Psoas muscle (tissue), 8 donors: Measurements from ENCODE around the gene TIMM21. TPM values are rescaled to one million over a fixed set of nuclear protein-coding genes. Genes with fewer than 3 reads are reported as not detected.
A peak's percentile ranks its signal among the peaks of the same experiment; 100 is the strongest.

ENCODE experiments used
- ATAC-seq, 4 donors: fragments of 200-7000 bp; cut with Tn5 transposase; one replicate each; pipeline ENCODE4 v1.9.1; 2020; ENCODE audit warnings: moderate library complexity in 3 of 4, mild to moderate bottlenecking in 2 of 4
- DNase-seq, 2 donors: peaks; one replicate each; pipeline ENCODE4 v3.0.0-alpha.2; 2020
- H3K27ac ChIP-seq: fragments of 200-600 bp; one replicate; pipeline ENCODE4 v1.8.0; 2022
- H3K27me3 ChIP-seq, 3 donors: fragments of 200-600 bp in 1 of 3; one replicate each; pipeline versions ENCODE4 v1.6.1 to v1.8.0; 2013 to 2022; ENCODE audit warnings: low read length in 2 of 3, mild to moderate bottlenecking in 2 of 3, moderate library complexity in 1 of 3; ENCODE audit not compliant: insufficient read depth in 3 of 3
- H3K36me3 ChIP-seq, 2 donors: fragments of 200-600 bp in 1 of 2; one replicate each; pipeline versions ENCODE4 v1.6.1 to v1.8.0; 2013 to 2022; ENCODE audit warnings: low read depth in 1 of 2, mild to moderate bottlenecking in 1 of 2, moderate library complexity in 1 of 2; ENCODE audit not compliant: insufficient read depth in 1 of 2
- H3K4me1 ChIP-seq: fragments of 200-600 bp; one replicate; pipeline ENCODE4 v1.8.0; 2022
- H3K4me3 ChIP-seq: fragments of 200-600 bp; one replicate; pipeline ENCODE4 v1.8.0; 2022; ENCODE audit warnings: mild to moderate bottlenecking
- H3K9me3 ChIP-seq: fragments of 200-600 bp; one replicate; pipeline ENCODE4 v1.8.0; 2022
- WGBS, 3 donors: extraction: QIAGEN DNeasy Blood & Tissue Kit; methylation state at CpG; one replicate each; pipeline versions ENCODE4 v1.1.6 to v1.1.7; 2013; 5-methylcytosine and 5-hydroxymethylcytosine counted together
- intact Hi-C, 2 donors: fragments of 100-400 bp; cut with DNase I; formaldehyde crosslinking; loops; one replicate each; pipeline versions ENCODE4 v1.11.0 to v1.14.2; 2022
- polyA plus RNA-seq, 3 donors: library from polyadenylated mRNA; stranded (reverse); fragments of 200-250 nt; gene quantifications; one replicate each; pipeline ENCODE4 v1.2.3, GENCODE V29; 2013
- total RNA-seq, 4 donors: library from RNA; stranded (reverse); fragmentation: NEBNext Ultra II Directional in 2 of 4; extraction: Animal tissue kit (Norgen Biotek cat#: 25700) in 2 of 4; gene quantifications; one replicate each; pipeline versions ENCODE4 v1.2.1 to v1.2.4, GENCODE V29; 2021 to 2023
- TF ChIP-seq, protein P1 (sequence below): fragments of 200-600 bp; IDR thresholded peaks from one replicate; pipeline ENCODE4 v1.8.0; 2022; ENCODE audit warnings: antibody characterized with exemption
- donor health status: healthy with polysubstance abuse.
- donor health status: DM: no; HTN: no; CAD: no; lungs with moderate emphysema.
- donor health status: Bipolar disorder and iron deficiency.
- donor health status: healthy.
- donor health status: DM: yes; HTN: yes; CAD: no.
- donor health status: DM: no; HTN: no; CAD: no.
- donor health status: DM: no; HTN: no; CAD: no.
- donor health status: DM: yes; HTN: yes; CAD: no.

TIMM21 gene
- total and polyA plus RNA-seq, 7 donors = 52.6 to 201 (median 76.8) TPM

DNA sequence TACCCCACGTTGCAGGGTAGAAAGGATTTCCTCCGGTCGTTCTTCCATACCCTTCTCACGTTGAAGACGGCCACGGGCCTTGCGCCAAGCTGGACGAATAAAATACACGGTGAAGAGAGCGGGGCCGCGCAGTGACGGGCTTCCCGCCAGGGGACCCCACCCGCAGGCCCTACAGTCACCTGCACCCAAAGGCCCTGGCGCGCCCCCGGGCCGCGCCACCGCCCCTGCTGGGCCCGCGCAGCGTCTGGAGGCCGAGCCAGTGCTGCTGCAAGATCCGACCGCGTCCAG is 888 bp upstream of the TIMM21 start:
- WGBS, 3 donors = 0% methylated on average over 22 to 28 of the region's 28 CpGs
- Histone ChIP-seq H3K4me1 (peaks cover 27% of the 10 kb centered on the region), H3K9me3 (no peaks in the 10 kb centered on the region), H3K27me3 (no peaks in the 10 kb centered on the region), H3K27ac (peak overlapping the region; percentile 93), H3K36me3 (peaks cover 0 to 13% of the 10 kb centered on the region in 2 donors), H3K4me3 (peak overlapping the region; percentile 83)
- DNase-seq (no peak), ATAC-seq (no peak)
- TF ChIP-seq, protein P1, sequence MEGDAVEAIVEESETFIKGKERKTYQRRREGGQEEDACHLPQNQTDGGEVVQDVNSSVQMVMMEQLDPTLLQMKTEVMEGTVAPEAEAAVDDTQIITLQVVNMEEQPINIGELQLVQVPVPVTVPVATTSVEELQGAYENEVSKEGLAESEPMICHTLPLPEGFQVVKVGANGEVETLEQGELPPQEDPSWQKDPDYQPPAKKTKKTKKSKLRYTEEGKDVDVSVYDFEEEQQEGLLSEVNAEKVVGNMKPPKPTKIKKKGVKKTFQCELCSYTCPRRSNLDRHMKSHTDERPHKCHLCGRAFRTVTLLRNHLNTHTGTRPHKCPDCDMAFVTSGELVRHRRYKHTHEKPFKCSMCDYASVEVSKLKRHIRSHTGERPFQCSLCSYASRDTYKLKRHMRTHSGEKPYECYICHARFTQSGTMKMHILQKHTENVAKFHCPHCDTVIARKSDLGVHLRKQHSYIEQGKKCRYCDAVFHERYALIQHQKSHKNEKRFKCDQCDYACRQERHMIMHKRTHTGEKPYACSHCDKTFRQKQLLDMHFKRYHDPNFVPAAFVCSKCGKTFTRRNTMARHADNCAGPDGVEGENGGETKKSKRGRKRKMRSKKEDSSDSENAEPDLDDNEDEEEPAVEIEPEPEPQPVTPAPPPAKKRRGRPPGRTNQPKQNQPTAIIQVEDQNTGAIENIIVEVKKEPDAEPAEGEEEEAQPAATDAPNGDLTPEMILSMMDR = no peak
- intact Hi-C loops = loop anchor here (5.0 kb wide), 2 partner anchors 145 to 350 kb away; partner anchors contain the start of genes CYB5A (in 2 of the 2) and CNDP2 (in 1 of the 2)

DNA sequence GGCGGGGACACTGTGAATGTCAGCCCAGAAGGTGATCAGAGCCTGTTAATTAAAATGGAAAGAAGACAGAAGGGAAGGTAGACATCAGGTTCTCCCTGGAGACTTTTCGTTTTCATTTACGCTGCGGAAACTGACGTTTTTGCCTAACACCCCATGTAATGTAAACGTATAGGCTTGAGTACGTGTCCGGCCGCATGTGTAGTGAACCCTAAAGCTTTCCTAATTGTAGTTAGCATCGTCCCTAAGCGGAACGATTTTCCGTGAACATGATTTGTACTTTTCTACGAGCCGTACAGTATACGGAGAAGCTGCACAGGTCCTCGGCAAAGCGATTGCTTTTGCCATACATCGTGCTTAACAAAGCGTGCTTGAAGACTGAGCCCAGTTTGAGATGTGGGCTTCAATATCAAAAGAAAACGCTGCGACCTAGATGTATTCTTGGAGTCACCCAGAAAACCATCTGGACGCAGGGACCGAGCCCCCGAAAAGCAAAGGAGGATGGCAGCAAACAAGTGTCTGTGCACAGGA is 284 bp downstream of the TIMM21 start:
- Histone ChIP-seq H3K4me3 (peak overlapping the region; percentile 83), H3K27ac (peak overlapping the region; percentile 93), H3K36me3 (peaks cover 0 to 13% of the 10 kb centered on the region in 2 donors), H3K4me1 (peaks cover 35% of the 10 kb centered on the region), H3K27me3 (no peaks in the 10 kb centered on the region), H3K9me3 (no peaks in the 10 kb centered on the region)
- intact Hi-C loops = loop anchor here (5.0 kb wide), 2 partner anchors 144 to 349 kb away; partner anchors contain the start of genes CYB5A (in 2 of the 2) and CNDP2 (in 1 of the 2)
- ATAC-seq (no peak), DNase-seq (no peak)
- 0 to 1% (median 0%) methylated on average over 25 of the region's 25 CpGs for WGBS, 3 donors
- TF ChIP-seq, protein P1 = no peak

DNA sequence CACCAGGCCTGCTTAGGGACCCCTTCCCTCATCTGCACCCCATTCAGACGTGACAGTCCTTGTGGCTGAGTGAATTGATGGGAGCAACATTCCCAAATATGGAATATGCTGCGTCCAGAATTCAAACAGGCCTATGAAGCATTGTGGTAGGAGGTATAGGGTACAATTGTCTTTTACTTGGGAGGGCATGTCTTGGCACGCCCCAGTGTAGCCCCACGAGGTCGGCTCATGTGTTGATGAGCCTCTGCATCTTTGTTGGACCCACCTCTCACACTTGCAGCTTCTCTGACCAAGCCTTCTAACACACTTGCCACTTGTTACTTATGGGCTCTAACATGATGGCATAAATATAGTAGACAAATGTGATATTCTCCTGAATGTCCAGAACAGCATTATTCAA is 1.6 kb downstream of the TIMM21 start:
- 63 to 71% (median 67%) methylated on average over 5 of the region's 5 CpGs for WGBS, 3 donors
- Histone ChIP-seq H3K9me3 (no peaks in the 10 kb centered on the region), H3K27ac (no peak overlapping the region), H3K36me3 (peaks cover 0 to 22% of the 10 kb centered on the region in 2 donors), H3K4me3 (peak overlapping the region; percentile 83), H3K27me3 (no peaks in the 10 kb centered on the region), H3K4me1 (peaks cover 35% of the 10 kb centered on the region)
- TF ChIP-seq, protein P1 = no peak
- intact Hi-C loops = loop anchor here (5.0 to 10.0 kb wide), 3 partner anchors 142 to 347 kb away; partner anchors contain the start of genes CNDP2 (in 2 of the 2) and CYB5A (in 2 of the 2)
- ATAC-seq = no peak
- DNase-seq = no peak

DNA sequence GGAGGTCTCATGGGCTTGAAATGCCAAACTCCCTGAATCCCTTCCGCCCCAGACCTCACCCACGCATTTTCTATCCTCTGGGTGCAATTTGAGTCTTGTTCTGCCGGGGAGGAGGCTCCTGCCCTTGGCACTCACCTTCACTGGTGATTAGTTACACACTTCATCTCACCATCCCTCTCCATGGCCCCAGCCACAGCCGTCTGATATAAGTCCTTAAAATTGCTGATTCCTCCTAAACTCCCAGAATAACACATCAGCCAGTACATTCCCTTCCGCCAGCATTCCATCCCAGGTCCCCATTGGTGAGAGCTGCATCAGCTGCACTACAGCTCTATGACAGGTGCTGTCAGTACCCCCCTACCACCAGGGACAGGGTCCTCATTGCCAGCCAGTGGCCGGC is 3.9 kb downstream of the TIMM21 start:
- no peak overlapping the region for H3K27ac ChIP-seq
- WGBS, 3 donors = 54 to 61% (median 60%) methylated on average over 6 of the region's 6 CpGs
- intact Hi-C loops = loop anchor here in 1 of 2 donors (10.0 kb wide), 1 partner anchor 343 kb away; the partner anchor contains the start of gene CNDP2
- DNase-seq (no peak), ATAC-seq (no peak)
- H3K4me1 ChIP-seq = peaks cover 35% of the 10 kb centered on the region
- peaks cover 4 to 46% of the 10 kb centered on the region in 2 donors for H3K36me3 ChIP-seq
- H3K4me3 ChIP-seq = no peak overlapping the region
- TF ChIP-seq, protein P1 = no peak
- H3K9me3 ChIP-seq = no peaks in the 10 kb centered on the region
- no peaks in the 10 kb centered on the region for H3K27me3 ChIP-seq

DNA sequence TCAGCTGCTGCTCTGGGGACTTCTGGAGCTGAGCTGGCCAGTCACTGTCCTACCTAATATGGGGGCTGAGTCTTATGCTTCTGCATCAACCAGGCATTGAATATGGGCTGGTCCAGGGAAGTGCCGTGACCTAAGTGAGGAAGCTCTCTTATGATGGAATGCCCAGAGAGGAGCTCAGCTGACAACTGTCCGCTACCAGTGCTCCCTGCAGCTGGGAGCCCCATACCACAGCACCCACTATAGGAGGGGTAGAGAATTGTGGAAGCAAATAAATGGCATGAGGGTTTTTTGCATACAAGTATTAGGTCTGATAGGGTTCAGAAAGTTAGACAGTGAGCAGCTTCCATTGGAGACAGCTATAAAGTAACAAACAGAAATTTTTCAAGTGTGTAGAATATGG is 4.5 kb downstream of the TIMM21 start:
- intact Hi-C loops = loop anchor here in 1 of 2 donors (10.0 kb wide), 1 partner anchor 342 kb away; the partner anchor contains the start of gene CNDP2
- ATAC-seq (no peak), DNase-seq (no peak)
- H3K4me3 ChIP-seq = no peak overlapping the region
- H3K27me3 ChIP-seq = no peaks in the 10 kb centered on the region
- 81 to 94% (median 89%) methylated on average over 2 of the region's 2 CpGs for WGBS, 3 donors
- no peak overlapping the region for H3K27ac ChIP-seq
- H3K9me3 ChIP-seq = no peaks in the 10 kb centered on the region
- TF ChIP-seq, protein P1 = no peak
- peaks cover 35% of the 10 kb centered on the region for H3K4me1 ChIP-seq
- H3K36me3 ChIP-seq = peaks cover 4 to 52% of the 10 kb centered on the region in 2 donors
